DMS153 treated with DMSO at 0.1 percent for 48 hours (cell line): ENCODE measurements around the gene ITGA8.
"Not testable (repeated sequence)": the region's sequence is repeated elsewhere in the genome, so short reads cannot be mapped to it uniquely, and the experiment has no call there.

Source experiments
- DNase-seq: peaks from one replicate; lab custom pipeline; 2025; ENCODE audit not compliant: unreplicated experiment; lab: John Stamatoyannopoulos, UW

ITGA8 gene

DNA sequence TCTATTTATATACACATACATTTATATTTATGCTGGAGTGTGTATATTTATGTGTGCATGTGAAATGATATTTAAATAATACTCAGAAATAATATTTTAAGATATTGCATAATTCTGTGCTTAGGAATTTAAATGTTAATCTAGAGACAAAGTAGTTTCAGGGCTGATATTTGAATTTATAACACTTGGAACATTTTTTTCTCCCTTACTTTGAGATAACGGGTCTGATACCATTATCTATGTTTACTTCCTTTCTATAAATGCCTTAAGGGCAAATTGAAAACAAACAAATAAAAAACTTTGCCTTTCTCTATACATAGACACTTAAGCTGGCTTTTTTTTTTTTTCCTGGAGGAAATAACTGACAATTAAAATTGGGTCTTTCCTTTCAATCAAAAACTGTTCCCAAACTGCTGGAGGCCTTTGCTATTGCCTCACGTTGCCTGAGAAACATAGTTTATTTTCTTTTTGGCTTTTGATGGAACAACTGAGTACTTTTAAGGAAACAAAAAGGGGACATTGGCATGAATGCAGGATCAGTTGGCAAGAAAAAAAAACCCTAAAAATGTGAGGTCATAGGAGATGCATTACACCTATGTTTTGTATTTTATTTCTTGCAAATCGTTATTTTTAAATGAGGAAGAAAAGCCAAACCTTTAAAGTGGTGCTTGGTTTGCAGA is 98.7 kb downstream of the ITGA8 start:
- DNase-seq: no peak

- DNase-seq: no peak
These were observed 99.4 kb downstream of the ITGA8 start for GRCh38 chr10:15620337-15620736.

- no peak for DNase-seq
These were observed 110.5 kb downstream of the ITGA8 start for GRCh38 chr10:15609246-15609645.

DNA sequence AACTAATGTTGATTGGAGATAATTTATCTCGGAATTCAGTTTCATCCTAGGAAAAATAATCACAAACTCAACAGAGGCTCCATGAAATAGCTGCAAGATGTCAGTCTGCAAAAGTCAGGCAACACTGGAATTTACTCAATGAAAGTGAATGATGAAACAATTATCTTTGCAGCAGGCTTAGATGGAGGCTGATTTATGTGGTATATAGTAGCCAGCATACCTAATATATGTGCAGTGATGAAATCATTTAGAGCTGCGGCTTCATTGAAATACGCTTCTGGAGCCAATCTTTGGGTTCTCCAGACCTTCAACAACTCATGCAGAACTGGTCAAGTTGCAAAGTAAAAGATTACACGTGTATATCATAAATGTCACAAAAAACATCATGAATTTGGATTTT is 113.3 kb downstream of the ITGA8 start:
- no peak for DNase-seq

- DNase-seq: no peak
These were observed 113.9 kb downstream of the ITGA8 start for GRCh38 chr10:15605740-15606369.

DNA sequence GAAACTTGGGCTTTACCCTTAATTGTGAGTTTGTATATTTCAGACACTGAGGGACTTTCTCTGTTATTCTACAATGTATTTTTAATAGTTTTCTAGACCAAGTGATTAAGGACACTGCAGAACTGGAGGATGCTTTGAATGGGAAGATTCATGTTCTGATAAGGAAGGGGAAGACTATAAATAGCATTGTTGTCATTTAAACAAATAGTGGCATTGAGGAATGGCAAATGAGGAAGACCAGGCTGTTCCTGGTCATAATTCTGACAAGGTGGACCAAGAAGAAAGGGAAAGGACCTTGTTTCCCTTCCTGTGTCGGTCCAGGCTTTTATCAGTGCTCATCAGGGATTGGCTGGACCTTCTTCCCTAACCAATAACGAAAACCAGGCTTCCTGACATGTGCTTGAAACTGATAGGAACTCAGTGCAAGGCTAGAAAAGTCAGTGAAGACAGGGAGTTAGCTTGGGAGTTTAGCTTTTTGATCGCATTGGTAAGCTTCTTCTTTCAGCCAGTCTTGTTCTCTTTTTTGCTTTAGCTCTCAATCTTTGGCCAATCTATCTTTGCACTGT is 116.2 kb downstream of the ITGA8 start:
- DNase-seq: no peak

DNA sequence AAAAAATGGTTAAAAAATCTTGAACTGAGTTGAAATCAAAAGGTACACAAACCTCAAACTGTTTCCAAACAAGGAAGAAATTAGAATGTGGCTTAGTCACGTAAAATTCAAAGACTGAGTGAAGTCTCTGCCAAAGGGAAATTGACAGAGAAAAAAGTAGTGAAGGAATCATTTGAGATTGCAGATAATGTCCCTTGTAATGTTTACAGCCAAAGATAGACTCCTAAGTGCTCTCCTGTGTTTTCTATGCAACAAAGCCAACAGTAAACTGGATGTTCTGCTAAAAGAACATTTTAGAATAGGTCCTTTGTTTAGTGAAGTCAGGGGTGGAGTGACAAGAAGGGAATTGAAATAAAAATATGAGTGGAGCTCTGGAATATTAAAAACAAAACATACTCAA is 117.9 kb downstream of the ITGA8 start:
- no peak for DNase-seq

DNA sequence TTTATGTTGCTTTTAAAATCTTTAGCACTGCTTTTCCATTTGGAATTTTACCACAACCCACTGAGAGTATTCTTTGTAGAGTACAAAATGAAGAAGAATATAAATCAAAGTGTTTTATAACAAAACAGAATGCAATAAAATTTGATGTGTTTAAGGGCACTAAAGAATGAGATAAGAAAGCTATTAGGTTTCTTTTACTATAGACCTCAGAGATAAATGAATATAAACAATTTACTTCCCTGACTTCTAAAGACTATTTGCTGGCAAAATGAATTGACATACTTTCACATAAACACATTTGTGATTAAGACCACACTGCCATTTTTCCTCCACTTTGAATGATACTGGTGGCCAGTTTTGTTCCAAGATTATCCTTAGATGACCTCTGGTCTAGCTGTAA is 124.5 kb downstream of the ITGA8 start:
- DNase-seq: no peak

GRCh38 chr10:15591937-15592336 is 127.8 kb downstream of the ITGA8 start:
- DNase-seq: no peak

GRCh38 chr10:15591431-15591830 is 128.3 kb downstream of the ITGA8 start:
- DNase-seq: no peak

- no peak for DNase-seq
These were observed 130.8 kb downstream of the ITGA8 start for GRCh38 chr10:15588635-15589508.

- DNase-seq: no peak
These were observed 131.6 kb downstream of the ITGA8 start for GRCh38 chr10:15588151-15588550.

GRCh38 chr10:15587271-15587670 is 132.5 kb downstream of the ITGA8 start:
- DNase-seq: no peak

DNA sequence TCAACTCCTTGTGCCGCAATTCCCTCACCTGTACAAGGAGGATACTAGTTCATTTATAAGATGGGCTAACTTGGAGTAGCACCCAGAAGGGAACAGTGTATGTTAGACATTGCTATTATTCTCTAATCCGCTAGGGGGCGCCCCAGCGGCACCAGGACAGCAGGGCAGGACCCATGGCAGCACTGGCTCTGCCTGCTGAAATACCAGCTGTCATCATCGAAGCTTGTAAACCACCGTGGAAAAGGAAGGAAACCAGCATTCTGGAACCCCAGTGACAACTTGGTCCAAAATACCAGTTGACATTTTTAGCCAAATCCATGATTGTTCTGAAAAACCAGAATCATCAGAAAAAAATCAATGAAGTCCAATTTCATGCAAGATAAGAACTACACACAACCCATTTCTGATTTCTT is 134.4 kb downstream of the ITGA8 start:
- DNase-seq: peak; percentile 3

DNA sequence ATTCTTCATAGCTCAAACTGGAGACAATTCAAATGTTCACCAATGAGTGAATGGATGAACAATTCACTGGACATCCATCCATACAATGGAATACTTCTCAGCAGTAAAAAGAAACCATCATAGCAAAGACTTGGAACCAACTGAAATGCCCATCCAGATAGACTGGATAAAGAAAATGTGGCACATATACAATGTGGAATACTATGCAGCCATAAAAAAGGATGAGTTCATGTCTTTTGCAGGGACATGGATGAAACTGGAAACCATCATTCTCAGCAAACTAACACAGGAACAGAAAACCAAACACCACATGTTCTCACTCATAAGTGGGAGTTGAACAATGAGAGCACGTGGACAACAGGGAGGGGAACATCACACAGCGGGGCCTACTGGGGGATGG is 136.8 kb downstream of the ITGA8 start:
- DNase-seq: not testable (repeated sequence)

DNA sequence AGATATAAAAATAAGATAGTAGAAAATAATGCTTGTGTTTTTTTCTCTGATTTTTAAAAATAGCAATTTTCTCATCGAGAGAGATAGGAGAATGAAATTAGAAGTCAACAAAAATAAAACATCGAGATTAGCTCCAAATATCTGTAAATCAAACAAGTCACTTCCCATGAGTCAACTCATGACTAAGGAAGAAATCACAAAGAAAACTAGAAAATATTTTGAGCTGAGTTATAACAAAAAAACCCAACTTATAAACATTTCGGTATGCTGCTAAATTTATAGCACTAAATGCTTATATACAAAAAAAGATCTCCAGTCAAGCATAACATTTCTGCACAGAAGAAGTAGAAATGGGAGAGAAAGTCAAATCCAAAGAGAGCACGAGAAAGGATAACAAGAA is 140.1 kb downstream of the ITGA8 start:
- DNase-seq: no peak

- no peak for DNase-seq
These were observed 147.1 kb downstream of the ITGA8 start for GRCh38 chr10:15572531-15573045.

DNA sequence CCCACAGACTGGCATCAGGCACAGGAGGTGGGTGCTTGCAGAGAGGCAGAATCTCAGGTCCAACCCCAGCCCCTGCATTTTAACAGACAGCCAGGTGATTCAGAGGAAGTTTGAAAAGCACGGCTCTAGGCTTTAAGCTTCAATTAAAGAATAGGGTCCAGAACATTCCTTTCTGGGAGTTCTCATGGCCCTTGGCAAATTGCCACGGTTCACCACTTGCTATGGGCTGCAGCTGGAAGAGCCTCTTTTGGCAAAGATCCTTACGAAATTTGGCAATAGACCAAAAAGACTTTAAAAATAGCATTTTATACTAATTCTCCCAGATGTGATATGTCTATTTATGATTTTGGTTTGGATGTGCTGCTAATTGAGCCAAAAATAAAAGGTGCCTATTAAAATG is 148.1 kb downstream of the ITGA8 start:
- DNase-seq: no peak

DNA sequence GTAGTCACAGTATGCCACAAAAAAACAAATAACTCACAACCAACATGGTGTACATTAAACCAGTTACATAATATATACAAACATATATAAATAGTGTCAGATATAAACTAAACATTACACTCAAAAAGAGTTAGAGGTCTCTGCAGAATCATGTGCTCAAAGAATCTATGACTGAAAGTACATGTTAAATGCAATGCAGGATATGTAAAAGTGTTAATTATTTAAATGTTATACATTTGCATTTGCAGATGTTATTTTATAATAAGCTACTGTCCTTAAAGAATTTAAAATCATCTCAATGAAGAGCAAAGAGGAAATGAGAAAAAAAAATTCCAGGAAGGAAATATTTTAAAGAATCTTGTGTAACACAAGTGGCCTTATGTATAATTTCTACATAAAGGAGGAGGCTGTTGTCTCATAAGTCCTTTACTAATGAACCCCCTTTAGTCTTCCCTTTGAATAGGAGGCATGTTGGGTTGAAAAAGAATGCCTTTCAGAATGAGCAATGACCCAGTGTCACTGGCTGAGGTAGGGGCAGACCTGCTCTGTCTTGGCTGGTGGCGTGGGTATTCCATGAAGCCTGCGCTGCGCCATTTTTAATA is 148.9 kb downstream of the ITGA8 start:
- no peak for DNase-seq

- no peak for DNase-seq
These were observed 151.8 kb downstream of the ITGA8 start for GRCh38 chr10:15567952-15568351.

DNA sequence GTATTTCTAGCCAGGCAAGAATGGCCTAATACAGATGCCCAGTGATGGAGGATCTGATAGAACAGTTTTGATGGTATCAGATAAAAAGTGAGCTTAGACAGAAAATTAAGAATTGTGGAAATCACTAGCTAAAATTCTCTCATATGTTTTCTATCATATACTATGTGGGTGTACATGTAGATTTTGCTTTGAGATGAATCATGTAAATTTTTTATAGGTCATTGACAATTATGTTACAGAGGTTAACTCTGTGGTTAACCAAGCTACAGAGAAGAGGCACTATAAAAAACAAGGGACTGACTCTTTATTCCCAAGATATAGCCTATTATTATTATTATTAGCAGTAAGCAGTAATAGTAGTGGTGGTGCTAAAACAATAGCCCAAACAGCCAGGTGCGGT is 156.5 kb downstream of the ITGA8 start:
- DNase-seq: no peak
